ENCODE measurements around the gene FBXO9. TPM values are rescaled to one million over a fixed set of nuclear protein-coding genes. Genes with fewer than 3 reads are reported as not detected.

FBXO9 gene
- total RNA-seq, 1 experiment from 2014 or later, result 68.4 TPM

- Histone ChIP-seq H3K27me3 (ENCODE audit: insufficient read depth, low read length) (no peaks in the 10 kb centered on the region), H2BK15ac (ENCODE audit: low read depth, low read length) (no peak overlapping the region), H3K14ac (ENCODE audit: insufficient read depth, low read length) (no peak overlapping the region), H3K9me3 (ENCODE audit: control insufficient read depth, low read depth, low read length) (no peaks in the 10 kb centered on the region), H4K91ac (ENCODE audit: insufficient read length, low read depth, low read length) (no peak overlapping the region), H3K79me1 (ENCODE audit: insufficient read depth, low read depth, low read length, poor library complexity, severe bottlenecking) (no peaks in the 10 kb centered on the region), H3K23ac (ENCODE audit: insufficient read length, low read depth, low read length) (no peak overlapping the region), H2BK20ac (ENCODE audit: low read depth, low read length, poor library complexity, severe bottlenecking) (no peak overlapping the region), H3K9ac (ENCODE audit: extremely low read depth, insufficient read length, low read length) (no peak overlapping the region), H4K8ac (replicated peaks; ENCODE audit: insufficient read length, low read depth, low read length) (no peak overlapping the region), H3T11ph (ENCODE audit: low read length) (no peak overlapping the region), H3K4me1 (ENCODE audit: insufficient read depth, low read length) (no peaks in the 10 kb centered on the region), H2BK12ac (ENCODE audit: insufficient read length, low read depth, low read length) (no peak overlapping the region), H2AFZ (ENCODE audit: low read length) (no peak overlapping the region), H2BK120ac (ENCODE audit: low read depth, low read length, poor library complexity, severe bottlenecking) (no peak overlapping the region), H2BK5ac (ENCODE audit: insufficient read length, low read length) (no peak overlapping the region), H3K56ac (ENCODE audit: insufficient read length, low read depth, low read length) (no peak overlapping the region), H3K4ac (ENCODE audit: low read depth, low read length) (no peak overlapping the region), H3K27ac (ENCODE audit: insufficient read length, low read depth, low read length) (no peak overlapping the region), H3K4me2 (ENCODE audit: insufficient read depth, insufficient read length, low read length) (no peak overlapping the region), H4K5ac (ENCODE audit: insufficient read length, low read depth, low read length) (no peak overlapping the region), H3K79me2 (ENCODE audit: insufficient read depth, low read length) (no peaks in the 10 kb centered on the region), H2AK5ac (ENCODE audit: insufficient read length, low read length) (no peak overlapping the region), H4K20me1 (ENCODE audit: control insufficient read depth, insufficient read depth, insufficient read length) (no peaks in the 10 kb centered on the region), H3K18ac (ENCODE audit: insufficient read length, low read depth, low read length) (no peak overlapping the region), H3K23me2 (ENCODE audit: insufficient read length, low read depth, low read length, poor library complexity, severe bottlenecking) (no peaks in the 10 kb centered on the region)
- no peak for DNase-seq
- no CpG with 5 or more reads among the region's 3 CpGs for WGBS (ENCODE audit: extremely low coverage, insufficient read length, low lambda C conversion rate)
- Mint-ChIP-seq H3K4me1 (no peaks in the 10 kb centered on the region), H3K9me3 (no peaks in the 10 kb centered on the region), H3K27ac (no peak overlapping the region), H3K27me3 (ENCODE audit: low read depth) (no peaks in the 10 kb centered on the region), H3K36me3 (ENCODE audit: insufficient read depth in 1 of 3, low read depth in 3 of 3) (no peaks in the 10 kb centered on the region), H3K4me3 (no peak overlapping the region)
- TF ChIP-seq CTCF (conservative IDR thresholded peaks at IDR 0.05), result no peak
These were observed 70.9 kb downstream of the FBXO9 start for GRCh38 chr6:53136000-53136609.
